ENCODE results near the gene XRCC6. TPM values are rescaled to one million over a fixed set of nuclear protein-coding genes. Genes with fewer than 3 reads are reported as not detected.

Gene XRCC6
- total and polyA plus RNA-seq, 9 of the 15 experiments (the other 6 are each of a cell fraction or from before 2014, with no cell fraction given): 151 to 440 (median 318) TPM

- TF ChIP-seq SMARCE1 (IDR thresholded peaks at IDR 0.05) (peak; percentile 67; the same call in 1 of the 2 replicates), STAT6 (CRISPR knock-in tag; IDR thresholded peaks at IDR 0.05) (no peak), ZZZ3 (IDR thresholded peaks at IDR 0.05) (no peak), ATF6 (CRISPR knock-in tag; IDR thresholded peaks at IDR 0.05) (no peak), FOSL1 (tag; conservative IDR thresholded peaks at IDR 0.05) (peak; percentile 38; the same call in 1 of the 2 replicates), SIX5 (IDR thresholded peaks at IDR 0.05; ENCODE audit: borderline replicate concordance in 1 of 2, insufficient read depth in 1 of 2, low read depth in 1 of 2, low read length in 2 of 2) (no peak), ZNF79 (CRISPR knock-in tag; IDR thresholded peaks at IDR 0.05; ENCODE audit: low read depth) (no peak), NR2F6 (CRISPR knock-in tag; IDR thresholded peaks at IDR 0.05) (no peak), PHB2 (IDR thresholded peaks at IDR 0.05; ENCODE audit: low read depth) (0 out of 2 replicates have a peak, but pooled peaks have one; percentile 15), PHF21A (IDR thresholded peaks at IDR 0.05; ENCODE audit: borderline replicate concordance, low read depth) (no peak), PPARD (CRISPR knock-in tag; IDR thresholded peaks at IDR 0.05) (no peak), ZBTB40 (IDR thresholded peaks at IDR 0.05) (no peak; the same call in 1 of the 2 replicates), ZBTB40 (CRISPR knock-in tag; IDR thresholded peaks at IDR 0.05) (no peak)
These were observed 17.2 kb upstream of the XRCC6 start (continued) for GRCh38 chr22:41603873-41604332.

All from K562 (cell line).